Gastrocnemius medialis (tissue), 4 donors: ENCODE results near the gene PLCB1.

Experiments
- POLR2A ChIP-seq, 2 donors: fragments of 450-650 bp; IDR thresholded peaks; one replicate each; pipeline ENCODE4 v1.6.1; 2017; ENCODE audit warnings: antibody characterized with exemption in 2 of 2, mild to moderate bottlenecking in 2 of 2, moderate library complexity in 2 of 2
- TF ChIP-seq, protein P1 (sequence below), 5 experiments: fragments of 450-650 bp in 3 of 5; fragments of 200-600 bp in 2 of 5; sonication (generic) in 2 of 5; IDR thresholded peaks in 4 of 5; conservative IDR thresholded peaks in 1 of 5; 1 replicate in 4 of 5; 2 replicates in 1 of 5; pipeline ENCODE4 v1.5.1; 2016 to 2019; ENCODE audit warnings: antibody characterized with exemption in 5 of 5, mild to moderate bottlenecking in 3 of 5, moderate library complexity in 3 of 5

- TF ChIP-seq, protein P1, sequence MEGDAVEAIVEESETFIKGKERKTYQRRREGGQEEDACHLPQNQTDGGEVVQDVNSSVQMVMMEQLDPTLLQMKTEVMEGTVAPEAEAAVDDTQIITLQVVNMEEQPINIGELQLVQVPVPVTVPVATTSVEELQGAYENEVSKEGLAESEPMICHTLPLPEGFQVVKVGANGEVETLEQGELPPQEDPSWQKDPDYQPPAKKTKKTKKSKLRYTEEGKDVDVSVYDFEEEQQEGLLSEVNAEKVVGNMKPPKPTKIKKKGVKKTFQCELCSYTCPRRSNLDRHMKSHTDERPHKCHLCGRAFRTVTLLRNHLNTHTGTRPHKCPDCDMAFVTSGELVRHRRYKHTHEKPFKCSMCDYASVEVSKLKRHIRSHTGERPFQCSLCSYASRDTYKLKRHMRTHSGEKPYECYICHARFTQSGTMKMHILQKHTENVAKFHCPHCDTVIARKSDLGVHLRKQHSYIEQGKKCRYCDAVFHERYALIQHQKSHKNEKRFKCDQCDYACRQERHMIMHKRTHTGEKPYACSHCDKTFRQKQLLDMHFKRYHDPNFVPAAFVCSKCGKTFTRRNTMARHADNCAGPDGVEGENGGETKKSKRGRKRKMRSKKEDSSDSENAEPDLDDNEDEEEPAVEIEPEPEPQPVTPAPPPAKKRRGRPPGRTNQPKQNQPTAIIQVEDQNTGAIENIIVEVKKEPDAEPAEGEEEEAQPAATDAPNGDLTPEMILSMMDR (IDR thresholded peaks at IDR 0.05 in 4 of 5, conservative IDR thresholded peaks at IDR 0.05 in 1 of 5), result no peak
- no peak for TF ChIP-seq POLR2A (IDR thresholded peaks at IDR 0.05)
Measured at GRCh38 chr20:8260837-8261251, 128.8 kb downstream of the PLCB1 start.
